SK-N-SH (cell line): ENCODE results near the gene SPECC1L. TPM values are rescaled to one million over a fixed set of nuclear protein-coding genes. Genes with fewer than 3 reads are reported as not detected.

Experiments used
- CTCF ChIA-PET: fragments of 300-600, 350-600 bp; formaldehyde crosslinking; extraction: SDS; loops from one replicate; lab custom pipeline; 2021; lab: Yijun Ruan, JAX
- POLR2A ChIA-PET: fragments of 350-600 bp; sonication (Branson Sonifier 250); formaldehyde crosslinking; extraction: SDS; loops from one replicate; lab custom pipeline; 2020; ENCODE audit warnings: antibody characterized with exemption, inconsistent platforms; lab: Yijun Ruan, JAX
- DNase-seq: peaks from one replicate; pipeline ENCODE4 v3.0.0; 2012
- H2AFZ ChIP-seq: fragments of 200-600 bp; sonication (generic); 2 replicates; pipeline ENCODE4 v1.8.1; 2016; ENCODE audit warnings: antibody characterized with exemption, mild to moderate bottlenecking, low read depth
- H3F3A ChIP-seq: fragments of 200-600 bp; sonication (generic); replicated peaks from 2 replicates; pipeline ENCODE3; 2016; ENCODE audit warnings: antibody characterized with exemption, mild to moderate bottlenecking; ENCODE audit not compliant: insufficient read depth
- H3K27ac ChIP-seq, 2 experiments: fragments of 200-500 bp in 1 of 2; fragments of 200-600 bp in 1 of 2; sonication (Bioruptor generic) in 1 of 2; sonication (generic), shearing (Covaris generic) in 1 of 2; 2 replicates each; pipeline versions ENCODE4 v1.5.1 to v1.6.1; 2014 to 2016; ENCODE audit warnings: low read depth in 2 of 2, inconsistent platforms in 1 of 2, low read length in 1 of 2, mild to moderate bottlenecking in 1 of 2, mixed read lengths in 1 of 2
- H3K27me3 ChIP-seq: fragments of 200-600 bp; sonication (generic), shearing (Covaris generic); 2 replicates; pipeline ENCODE4 v1.6.1; 2016; ENCODE audit warnings: mixed run types; ENCODE audit not compliant: insufficient read depth
- H3K36me3 ChIP-seq, 2 experiments: fragments of 200-500 bp in 1 of 2; fragments of 200-600 bp in 1 of 2; sonication (Bioruptor generic) in 1 of 2; sonication (generic) in 1 of 2; replicated peaks in 1 of 2; 2 replicates each; pipeline versions ENCODE3 to v1.5.1; 2014 to 2016; ENCODE audit warnings: low read length in 1 of 2, mild to moderate bottlenecking in 1 of 2; ENCODE audit not compliant: insufficient read depth in 2 of 2, control insufficient read depth in 1 of 2
- H3K4me1 ChIP-seq, 2 experiments: fragments of 200-500 bp in 1 of 2; fragments of 200-600 bp in 1 of 2; sonication (Bioruptor generic) in 1 of 2; sonication (generic), shearing (Covaris generic) in 1 of 2; 2 replicates each; pipeline versions ENCODE4 v1.5.1 to v1.6.1; 2014 to 2016; ENCODE audit warnings: low read depth in 1 of 2, low read length in 1 of 2, mixed run types in 1 of 2; ENCODE audit not compliant: insufficient read depth in 2 of 2, control insufficient read depth in 1 of 2
- H3K4me2 ChIP-seq: fragments of 200-600 bp; sonication (generic), shearing (Covaris generic); 2 replicates; pipeline ENCODE4 v1.6.1; 2017; ENCODE audit warnings: mixed run types
- H3K4me3 ChIP-seq, 2 experiments: fragments of 200-500 bp in 1 of 2; fragments of 200-600 bp in 1 of 2; sonication (Bioruptor generic) in 1 of 2; sonication (generic), shearing (Covaris generic) in 1 of 2; 2 replicates each; pipeline versions ENCODE4 v1.5.1 to v1.8.1; 2014 to 2016; ENCODE audit warnings: low read depth in 2 of 2, inconsistent platforms in 1 of 2, low read length in 1 of 2, mild to moderate bottlenecking in 1 of 2, mixed read lengths in 1 of 2, moderate library complexity in 1 of 2
- H3K79me2 ChIP-seq: fragments of 200-600 bp; sonication (generic); 2 replicates; pipeline ENCODE4 v1.8.1; 2017; ENCODE audit warnings: mild to moderate bottlenecking; ENCODE audit not compliant: insufficient read depth
- H3K9ac ChIP-seq: fragments of 200-600 bp; sonication (generic); 2 replicates; pipeline ENCODE4 v1.6.1; 2017; ENCODE audit warnings: mixed run types
- H3K9me2 ChIP-seq: fragments of 200-600 bp; sonication (generic); 2 replicates; pipeline ENCODE4 v1.6.1; 2017; ENCODE audit warnings: mixed run types
- H3K9me3 ChIP-seq: fragments of 200-600 bp; sonication (generic); 2 replicates; pipeline ENCODE4 v1.6.1; 2017; ENCODE audit warnings: mixed run types, mild to moderate bottlenecking, moderate library complexity
- H4K20me1 ChIP-seq: fragments of 200-600 bp; sonication (generic); 2 replicates; pipeline ENCODE4 v1.6.1; 2017; ENCODE audit warnings: mild to moderate bottlenecking, mixed run types; ENCODE audit not compliant: insufficient read depth
- CHD2 ChIP-seq: fragments of 150-350 bp; IDR thresholded peaks from 2 replicates; pipeline ENCODE4 v1.6.1; 2018; ENCODE audit warnings: low read length; ENCODE audit not compliant: partially characterized antibody
- EP300 ChIP-seq, 2 experiments: IDR thresholded peaks; 2 replicates each; pipeline versions ENCODE4 v1.4.0 to v1.6.1; 2012; ENCODE audit warnings: borderline replicate concordance in 1 of 2, low read depth in 1 of 2, low read length in 1 of 2
- EZH2phosphoT487 ChIP-seq: fragments of 200-600 bp; sonication (generic); IDR thresholded peaks from 2 replicates; pipeline ENCODE4 v1.6.1; 2017; ENCODE audit warnings: low read depth, mixed run types, mild to moderate bottlenecking, antibody characterized with exemption, moderate library complexity, borderline replicate concordance
- FOXM1 ChIP-seq: IDR thresholded peaks from 2 replicates; pipeline ENCODE4 v1.4.0; 2012; ENCODE audit warnings: low read depth, mild to moderate bottlenecking
- IRF3 ChIP-seq: fragments of 150-350 bp; IDR thresholded peaks from 2 replicates; pipeline ENCODE4 v1.6.1; 2016; ENCODE audit warnings: mild to moderate bottlenecking, low read depth, low read length
- JUND ChIP-seq: IDR thresholded peaks from 2 replicates; pipeline ENCODE4 v1.4.0; 2012
- MAX ChIP-seq: IDR thresholded peaks from 2 replicates; pipeline ENCODE4 v1.4.0; 2012; ENCODE audit warnings: low read depth
- MEF2A ChIP-seq: IDR thresholded peaks from 2 replicates; pipeline ENCODE4 v1.4.0; 2012; ENCODE audit warnings: low read depth, borderline replicate concordance
- MXI1 ChIP-seq: IDR thresholded peaks from 2 replicates; pipeline ENCODE4 v1.6.1; 2012; ENCODE audit warnings: mild to moderate bottlenecking, low read depth, low read length, improper control_type of control experiment
- NRF1 ChIP-seq: IDR thresholded peaks from 2 replicates; pipeline ENCODE4 v1.6.1; 2012; ENCODE audit warnings: low read depth, mild to moderate bottlenecking, low read length
- PBX3 ChIP-seq: IDR thresholded peaks from 2 replicates; pipeline ENCODE4; 2012
- RAD21 ChIP-seq: IDR thresholded peaks from 2 replicates; pipeline ENCODE4 v1.6.1; 2012; ENCODE audit warnings: mild to moderate bottlenecking, low read length
- RCOR1 ChIP-seq: fragments of 150-350 bp; IDR thresholded peaks from 2 replicates; pipeline ENCODE4 v1.6.1; 2017; ENCODE audit warnings: antibody characterized with exemption, low read length
- RFX5 ChIP-seq: IDR thresholded peaks from 2 replicates; pipeline ENCODE4 v1.6.1; 2012; ENCODE audit warnings: mild to moderate bottlenecking, improper control_type of control experiment, low read length
- RXRA ChIP-seq: IDR thresholded peaks from 2 replicates; pipeline ENCODE4 v1.4.0; 2012; ENCODE audit warnings: low read depth, mild to moderate bottlenecking, borderline replicate concordance
- TAF1 ChIP-seq: IDR thresholded peaks from 2 replicates; pipeline ENCODE4 v1.6.1; 2012; ENCODE audit warnings: low read depth, mild to moderate bottlenecking, low read length, moderate library complexity, borderline replicate concordance
- USF1 ChIP-seq: IDR thresholded peaks from 2 replicates; pipeline ENCODE4 v1.4.0; 2012; ENCODE audit warnings: low read depth, borderline replicate concordance
- WGBS: methylation state at CpG from one replicate; pipeline ENCODE4 v1.1.6; 2017; ENCODE audit warnings: low lambda C conversion rate; 5-methylcytosine and 5-hydroxymethylcytosine counted together
- polyA plus RNA-seq, 3 experiments: library from polyadenylated mRNA; depleted of rRNA; stranded (reverse); fragments of >200 nt; gene quantifications; 2 replicates each; pipeline ENCODE4 v1.2.3, GENCODE V29; 2012

Gene SPECC1L
- polyA plus RNA-seq, 1 of the 3 experiments (the other 2 are of a cell fraction): 22.9 TPM

- H3K79me2 ChIP-seq: peaks cover 47% of the 10 kb centered on the region
- no peak overlapping the region for H3K9ac ChIP-seq
- ChIA-PET POLR2A (interaction anchor here (0.6 to 3.4 kb wide), 8 partner anchors 11 to 81 kb away, joined by 3 to 25 read pairs (median 4); no protein-coding TSS in a partner anchor), CTCF (interaction anchor here (1.0 to 6.9 kb wide), 9 partner anchors 11 to 213 kb away, joined by 3 to 42 read pairs (median 5); no protein-coding TSS in a partner anchor)
- H3K4me1 ChIP-seq: peaks cover 30 to 84% of the 10 kb centered on the region in 2 experiments
- 93% methylated on average over 3 of the region's 3 CpGs for WGBS
- peaks cover 26% of the 10 kb centered on the region for H3F3A ChIP-seq
- TF ChIP-seq CHD2 (no peak), USF1 (no peak), JUND (no peak), IRF3 (no peak), TAF1 (no peak), NRF1 (no peak), RFX5 (no peak), FOXM1 (no peak), EP300 (IDR thresholded peaks at IDR 0.05; ENCODE audit: borderline replicate concordance in 1 of 2, low read depth in 1 of 2, low read length in 1 of 2) (no peak), PBX3 (no peak), MEF2A (no peak), MAX (no peak), EZH2phosphoT487 (no peak), MXI1 (no peak), RCOR1 (no peak), RAD21 (no peak), RXRA (no peak)
- no peak overlapping the region for H3K4me3 ChIP-seq
- H3K36me3 ChIP-seq: peaks cover 23 to 29% of the 10 kb centered on the region in 2 experiments
- peak overlapping the region; percentile 54; the same call in 1 of the 2 replicates for H3K4me2 ChIP-seq
- peak overlapping the region; percentile 78 to 100 for H3K27ac ChIP-seq
- peak; percentile 15 for DNase-seq
- no peaks in the 10 kb centered on the region for H3K27me3 ChIP-seq
- H3K9me2 ChIP-seq: no peaks in the 10 kb centered on the region
- H2AFZ ChIP-seq: no peak overlapping the region
- H4K20me1 ChIP-seq: no peaks in the 10 kb centered on the region; the same call in 1 of the 2 replicates
- no peaks in the 10 kb centered on the region for H3K9me3 ChIP-seq
Observed at GRCh38 chr22:24403346-24403745, 132.7 kb downstream of the SPECC1L start.
